HG03064 (cell line): ENCODE measurements around the gene NCLN.
"Not testable (repeated sequence)": the region's sequence is repeated elsewhere in the genome, so short reads cannot be mapped to it uniquely, and the experiment has no call there.

Experiments used
- ATAC-seq: cut with Tn5 transposase; IDR thresholded peaks from one replicate; pipeline ENCODE4 v1.9.1; 2021; ENCODE audit warnings: low read depth; ENCODE audit not compliant: unreplicated experiment

NCLN gene

DNA sequence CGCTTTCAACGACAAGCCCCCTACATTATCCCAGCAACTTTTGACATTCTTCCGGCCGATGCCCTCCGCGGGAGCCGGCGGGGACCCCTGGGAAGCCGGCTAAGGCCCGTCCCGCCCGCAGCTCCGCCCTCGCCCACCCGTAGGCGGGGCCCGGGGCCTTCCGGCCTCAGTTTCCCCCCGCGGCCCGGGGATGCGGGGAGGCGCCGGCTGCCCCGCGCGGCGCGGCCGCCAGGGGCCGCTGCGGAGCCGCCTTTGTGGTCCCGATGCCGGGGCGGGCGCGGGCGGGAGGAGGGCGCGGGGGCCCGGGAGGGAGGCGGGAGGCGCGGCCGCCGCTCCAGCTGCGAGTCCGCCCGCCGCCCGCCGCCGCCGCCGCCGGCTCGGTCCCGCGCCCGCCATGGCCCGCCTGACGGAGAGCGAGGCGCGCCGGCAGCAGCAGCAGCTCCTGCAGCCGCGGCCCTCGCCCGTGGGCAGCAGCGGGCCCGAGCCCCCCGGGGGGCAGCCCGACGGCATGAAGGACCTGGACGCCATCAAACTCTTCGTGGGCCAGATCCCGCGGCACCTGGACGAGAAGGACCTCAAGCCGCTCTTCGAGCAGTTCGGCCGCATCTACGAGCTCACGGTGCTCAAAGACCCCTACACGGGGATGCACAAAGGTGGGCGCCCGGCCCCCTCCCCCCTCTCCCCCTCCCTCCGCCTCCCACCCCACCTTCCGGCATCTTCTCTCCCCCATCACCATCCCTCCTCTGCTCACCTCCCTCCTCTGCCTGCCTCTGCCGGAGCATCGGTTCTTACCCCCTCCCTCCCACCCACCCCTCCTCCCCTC is 38.8 kb downstream of the NCLN start, which contains the start of gene CELF5:
CELF5 (plus strand) TSS at position 316 of the 823 bp plus-strand sequence; CDS start at position 395, 79 bp downstream.
- no peak for ATAC-seq

DNA sequence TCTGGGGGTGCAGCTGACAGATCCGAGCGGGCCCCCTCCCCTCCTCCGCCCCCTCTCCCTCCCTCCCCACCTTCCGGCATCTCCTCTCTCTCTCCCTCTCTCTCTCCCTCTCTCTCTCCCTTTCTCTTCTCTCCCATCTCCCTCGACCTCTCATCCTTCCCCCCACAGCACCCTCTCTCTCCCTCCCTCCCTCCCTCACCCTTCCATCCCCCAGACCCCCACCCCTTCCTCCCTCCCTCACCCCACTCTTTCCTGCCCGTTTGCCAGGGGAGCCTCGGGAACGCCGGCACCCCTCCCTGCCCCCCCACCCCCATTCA is 39.4 kb downstream of the NCLN start:
- ATAC-seq: no peak

DNA sequence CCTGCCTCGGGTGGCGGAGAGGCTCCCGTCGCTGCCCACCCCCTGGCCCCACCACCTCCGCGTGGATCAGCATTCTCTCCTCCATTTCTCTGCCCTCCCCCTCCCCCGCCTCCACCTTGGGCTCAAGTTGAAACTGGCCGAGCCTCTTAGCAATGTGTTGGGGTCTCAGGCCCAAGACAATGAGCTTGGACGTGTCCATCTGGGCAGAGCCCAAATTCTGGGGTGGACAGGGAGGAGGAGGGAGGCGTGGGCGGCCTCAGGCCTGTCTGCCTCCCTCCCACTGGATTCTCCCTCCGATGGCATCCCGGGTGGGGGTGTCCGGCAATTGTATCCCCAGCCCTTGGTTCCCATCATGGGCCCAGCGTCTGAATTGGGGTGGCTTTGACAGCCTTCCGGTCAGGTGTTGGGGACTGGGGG is 40.0 kb downstream of the NCLN start:
- ATAC-seq: no peak

DNA sequence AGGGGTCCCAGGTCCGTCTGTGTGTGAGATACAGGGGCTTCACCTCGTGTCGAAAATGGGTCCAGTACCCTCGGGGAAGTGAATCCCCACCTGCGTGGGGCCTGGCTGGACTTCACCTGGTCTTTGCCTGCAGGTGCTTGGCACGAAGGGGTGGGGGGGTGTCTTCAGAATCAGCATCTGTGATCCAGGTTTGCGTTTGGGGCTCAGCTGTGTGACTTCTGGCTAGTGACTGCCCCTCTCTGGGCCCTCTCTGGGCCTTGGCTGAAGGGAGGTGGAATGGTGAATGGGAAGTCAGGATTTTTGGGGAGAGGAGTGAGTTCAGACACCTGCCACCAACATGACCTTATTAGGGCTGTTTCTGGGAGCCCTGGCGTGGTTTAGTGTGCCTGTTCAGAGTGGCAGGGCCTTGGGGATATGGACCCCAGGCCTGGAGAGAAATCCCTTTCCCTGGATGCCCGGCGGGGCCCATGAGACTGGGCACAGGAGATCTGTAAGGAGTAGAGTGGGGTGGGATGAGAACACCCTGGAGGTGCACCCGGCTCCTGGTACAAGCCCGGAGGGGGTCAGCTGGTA is 41.4 kb downstream of the NCLN start:
- ATAC-seq: no peak

DNA sequence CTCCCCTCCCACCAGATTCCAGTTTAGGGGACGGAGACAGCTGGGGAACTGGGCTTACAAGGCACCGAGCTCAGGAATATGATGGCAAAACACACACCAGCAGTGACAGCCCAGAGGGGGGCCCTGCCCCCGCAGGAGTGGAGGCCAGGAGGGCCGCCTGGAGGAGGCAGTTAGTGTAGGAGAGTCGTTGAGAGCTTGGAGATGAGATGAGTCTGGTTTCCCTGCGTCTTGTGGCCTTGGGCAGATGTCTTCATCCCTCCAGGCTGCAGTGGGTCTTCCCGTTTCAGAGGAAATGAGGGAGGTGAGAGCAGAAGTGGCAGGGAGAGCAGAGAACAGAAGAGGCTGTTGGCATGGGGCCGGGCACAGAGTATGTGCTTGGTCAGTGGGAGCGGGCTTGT is 43.6 kb downstream of the NCLN start:
- no peak for ATAC-seq

DNA sequence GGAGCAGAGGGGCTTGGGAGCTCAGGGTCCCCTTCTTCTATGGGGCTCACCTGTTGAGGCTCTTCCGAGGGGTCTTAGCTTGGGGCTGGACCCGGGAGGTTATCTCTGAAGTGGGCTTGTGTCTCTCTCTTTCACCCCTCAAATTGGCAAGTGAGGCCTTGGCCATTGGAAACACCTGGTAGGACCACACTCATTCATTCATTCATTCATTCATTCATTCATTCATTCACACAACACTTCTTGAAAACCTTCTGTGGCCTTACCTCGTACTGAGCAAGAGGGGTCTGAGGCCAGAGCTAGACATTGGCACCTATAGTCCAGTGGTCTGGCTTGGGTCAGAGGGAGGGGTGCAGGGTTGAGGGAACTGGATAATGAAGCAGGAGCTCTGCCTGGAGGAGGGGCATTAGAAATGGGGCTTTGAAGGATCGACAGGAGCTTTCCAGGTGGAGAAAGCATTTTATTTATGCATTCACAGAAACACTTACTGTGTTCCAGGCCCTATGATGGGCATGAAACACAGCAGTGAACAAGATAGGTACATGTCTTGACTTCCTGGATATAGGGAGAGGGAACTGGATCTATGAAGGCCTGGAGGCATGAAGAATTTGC is 44.3 kb downstream of the NCLN start:
- no peak for ATAC-seq

DNA sequence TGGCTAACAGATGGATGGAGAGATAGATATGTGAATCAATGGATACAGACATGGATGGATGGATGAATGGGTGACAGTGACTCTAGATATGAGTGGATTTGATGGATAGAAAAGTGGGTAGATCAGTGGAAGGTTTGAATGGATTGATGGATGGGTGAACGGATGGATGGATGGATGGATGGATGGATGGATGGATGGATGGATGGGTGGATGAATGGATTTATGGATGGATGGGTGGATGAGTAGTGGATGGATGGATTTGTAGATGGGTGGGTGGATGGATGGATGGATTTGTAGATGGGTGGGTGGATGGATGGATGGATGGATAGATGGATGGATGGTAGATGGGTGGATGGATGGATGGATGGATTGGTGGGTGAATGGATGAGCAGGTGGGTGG is 45.6 kb downstream of the NCLN start:
- no peak for ATAC-seq

DNA sequence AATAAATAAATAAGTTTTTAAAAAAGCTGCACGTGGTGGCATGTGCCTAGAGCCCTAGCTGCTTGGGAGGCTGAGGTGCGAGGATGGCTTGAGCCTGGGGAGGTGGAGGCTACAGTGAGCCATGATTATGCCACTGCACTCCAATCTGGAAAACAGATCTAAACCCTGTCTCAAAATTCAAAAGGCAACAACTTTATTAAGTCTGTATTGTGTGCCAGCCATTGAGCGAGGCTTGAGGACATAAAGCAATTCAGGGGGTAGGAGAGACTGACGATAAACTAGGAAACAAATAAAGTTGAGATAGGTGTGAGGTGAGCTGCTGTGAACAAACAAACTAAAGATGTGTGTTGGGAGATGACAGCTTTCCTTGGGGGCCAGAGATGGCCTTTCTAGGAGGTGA is 47.4 kb downstream of the NCLN start:
- ATAC-seq: no peak

DNA sequence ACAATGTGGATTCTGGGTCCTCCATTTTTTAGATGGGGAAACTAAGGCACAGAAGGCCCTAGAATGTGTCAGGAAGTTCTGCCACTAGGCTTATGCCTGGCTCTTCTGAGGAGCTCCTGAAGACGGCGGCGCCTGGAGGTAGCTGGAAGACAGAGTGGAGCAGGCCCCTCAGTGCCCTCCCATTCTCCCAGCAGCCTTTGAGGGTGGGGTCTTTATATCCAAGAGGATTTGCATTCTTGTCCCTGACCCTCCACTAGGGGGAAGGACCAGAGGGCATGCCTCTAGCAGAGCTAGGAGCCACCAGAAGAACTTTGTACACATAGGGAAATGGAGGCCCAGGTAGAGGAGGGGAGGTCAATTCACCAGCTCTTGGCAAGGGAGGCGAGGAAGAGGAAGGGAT is 48.1 kb downstream of the NCLN start:
- ATAC-seq: no peak

DNA sequence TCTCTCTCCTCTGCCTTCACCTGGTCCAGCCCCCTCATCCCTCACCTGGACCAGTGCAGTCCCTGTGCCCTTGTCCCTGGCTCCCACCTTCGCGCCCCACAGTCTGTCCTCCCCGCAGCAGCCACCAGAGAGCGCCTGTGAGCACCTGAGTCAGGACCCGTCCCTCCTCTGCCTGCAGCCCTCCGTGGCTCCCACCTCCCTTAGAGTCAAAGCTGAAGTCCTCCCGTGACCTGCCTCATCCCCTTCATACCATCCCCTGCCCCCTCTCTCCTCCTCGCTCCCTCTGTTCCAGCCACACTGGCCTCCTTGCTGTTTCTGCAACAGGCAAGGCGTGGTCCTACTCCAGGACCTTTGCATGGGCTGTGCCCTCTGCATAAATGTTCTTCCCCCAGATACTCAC is 49.1 kb downstream of the NCLN start:
- no peak for ATAC-seq

DNA sequence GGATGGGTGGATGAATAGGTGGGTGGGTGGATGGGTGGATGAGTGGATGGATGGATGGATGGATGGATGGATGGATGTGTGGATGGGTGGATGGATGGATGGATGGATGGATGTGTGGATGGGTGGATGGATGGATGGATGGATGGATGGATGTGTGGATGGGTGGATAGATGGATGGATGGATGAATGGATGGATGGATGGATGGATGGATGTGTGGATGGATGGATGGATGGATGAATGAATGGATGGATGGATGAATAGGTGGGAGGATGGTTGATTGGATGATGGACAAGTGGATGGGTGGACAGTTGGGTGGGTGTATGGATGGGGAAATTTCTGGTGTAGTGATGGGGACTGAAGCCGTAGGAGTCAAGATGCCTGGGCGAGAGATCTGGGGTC is 49.9 kb downstream of the NCLN start:
- not testable (repeated sequence) for ATAC-seq

DNA sequence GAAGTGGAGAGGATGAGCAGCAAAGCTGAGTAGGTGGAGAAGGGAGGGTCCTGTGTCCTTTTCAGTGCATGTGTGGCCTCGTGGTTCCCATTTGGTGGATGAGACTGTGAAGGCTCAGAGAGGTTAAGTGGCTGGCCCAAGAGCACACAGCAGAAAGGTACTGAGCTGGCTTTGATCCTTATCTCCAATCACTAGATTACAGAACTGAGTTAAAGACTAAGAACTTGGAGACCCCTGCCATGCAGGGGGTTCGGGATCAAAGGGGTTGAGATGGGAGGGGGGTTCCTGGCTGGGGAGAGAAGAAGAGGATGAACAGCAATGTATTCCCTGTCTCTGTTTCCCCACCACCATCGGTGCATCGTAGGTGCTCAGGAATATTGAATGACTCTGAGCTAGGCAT is 50.5 kb downstream of the NCLN start:
- no peak for ATAC-seq

DNA sequence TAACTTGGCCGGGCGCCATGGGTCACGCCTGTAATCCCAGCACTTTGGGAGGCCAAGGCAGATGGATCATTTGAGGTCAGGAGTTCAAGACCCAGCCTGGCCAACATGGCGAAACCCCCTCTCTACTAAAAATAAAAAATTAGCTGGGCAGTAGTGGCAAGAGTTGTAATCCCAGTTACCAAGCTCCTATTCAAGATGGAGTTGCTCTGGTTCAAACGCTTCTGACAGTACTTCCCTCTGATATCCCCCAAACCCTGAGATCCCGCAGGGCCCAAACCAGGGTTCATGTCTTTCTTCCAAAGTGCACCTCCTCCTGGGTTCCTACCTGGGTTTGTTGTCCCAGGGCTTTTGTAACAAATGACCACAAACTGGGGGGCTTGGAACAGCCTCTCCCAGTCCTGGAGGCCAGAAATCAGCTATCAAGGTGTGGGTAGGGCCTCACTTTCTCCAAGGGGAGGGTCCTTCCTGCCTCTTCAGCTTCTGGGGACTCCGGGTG is 52.4 kb downstream of the NCLN start:
- ATAC-seq: no peak

DNA sequence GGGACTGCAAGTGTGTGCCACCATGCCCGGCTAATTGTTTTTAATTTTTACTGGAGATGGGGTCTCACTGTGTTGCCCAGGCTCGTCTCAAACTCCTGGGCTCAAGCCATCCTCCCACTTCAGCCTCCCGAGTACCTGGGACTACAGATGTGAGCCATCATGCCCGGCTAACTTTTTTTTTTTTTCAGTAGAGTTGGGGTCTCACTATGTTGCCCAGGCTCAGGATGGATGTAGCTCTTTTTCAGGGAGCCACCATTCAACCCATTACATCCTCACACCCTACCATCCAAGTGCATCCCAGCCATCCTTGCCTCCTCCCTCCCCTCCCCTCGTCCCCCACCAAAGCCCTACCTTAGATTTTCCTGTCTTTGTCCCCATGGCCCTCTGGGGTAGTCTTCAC is 53.6 kb downstream of the NCLN start:
- ATAC-seq: no peak

DNA sequence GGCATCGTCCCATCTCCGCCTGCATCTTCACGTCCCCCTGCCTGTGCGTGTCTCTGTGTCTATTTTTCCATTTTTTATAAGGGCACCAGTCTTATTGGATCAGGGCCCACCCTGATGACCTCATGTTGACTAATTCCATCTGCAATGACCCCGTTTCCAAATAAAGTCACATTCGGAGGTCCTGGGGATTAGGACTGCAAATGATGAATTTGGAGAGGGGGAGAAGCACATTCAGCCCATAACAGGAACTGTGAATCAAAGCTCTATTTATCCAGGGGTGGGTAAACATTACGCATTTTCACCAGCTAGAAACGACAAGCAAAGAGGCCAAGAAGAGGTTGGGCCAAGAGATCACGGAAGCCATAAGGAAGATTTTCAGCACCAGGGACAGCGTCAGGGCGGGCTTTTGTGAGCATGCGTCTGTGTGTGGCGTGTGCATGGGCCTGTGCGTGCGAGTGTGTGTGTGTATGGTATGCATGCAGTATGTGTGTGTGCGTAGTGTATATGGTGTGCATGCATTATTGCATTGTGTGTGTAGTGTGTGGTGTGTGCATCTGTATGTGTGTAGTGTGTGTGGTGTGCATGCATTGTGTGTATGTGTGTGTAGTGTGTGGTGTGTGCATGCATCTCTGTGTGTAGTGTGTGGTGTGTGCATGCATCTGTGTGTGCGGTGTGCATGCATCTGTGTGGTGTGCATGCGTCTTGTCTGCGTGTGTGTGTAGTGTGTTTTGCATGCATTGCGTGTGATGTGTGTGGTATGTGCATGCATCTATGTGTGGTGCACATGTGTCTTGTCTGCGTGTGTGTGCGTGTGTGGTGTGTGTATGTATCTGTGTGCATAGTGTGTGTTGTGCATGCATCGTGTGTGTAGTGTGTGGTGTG is 58.3 kb downstream of the NCLN start:
- no peak for ATAC-seq

DNA sequence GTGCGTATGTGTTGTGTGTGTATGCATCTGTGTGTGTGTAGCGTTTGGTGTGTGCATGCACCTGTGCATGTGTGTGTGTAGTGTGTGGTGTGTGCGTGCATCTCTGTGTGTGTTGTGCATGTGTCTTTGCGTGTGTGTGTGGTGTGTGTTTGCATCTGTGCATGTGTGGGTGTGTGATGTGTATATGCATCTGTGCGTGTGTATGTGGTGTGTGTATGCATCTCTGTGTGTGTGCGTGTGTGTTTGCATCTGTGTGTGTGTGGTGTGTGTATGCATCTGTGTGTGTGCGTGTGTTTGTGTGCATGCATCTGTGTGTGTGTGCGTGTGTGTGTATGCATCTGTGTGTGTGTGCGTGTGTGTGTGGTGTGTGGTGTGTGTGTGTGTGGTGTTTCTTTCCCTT is 59.3 kb downstream of the NCLN start:
- ATAC-seq: no peak

DNA sequence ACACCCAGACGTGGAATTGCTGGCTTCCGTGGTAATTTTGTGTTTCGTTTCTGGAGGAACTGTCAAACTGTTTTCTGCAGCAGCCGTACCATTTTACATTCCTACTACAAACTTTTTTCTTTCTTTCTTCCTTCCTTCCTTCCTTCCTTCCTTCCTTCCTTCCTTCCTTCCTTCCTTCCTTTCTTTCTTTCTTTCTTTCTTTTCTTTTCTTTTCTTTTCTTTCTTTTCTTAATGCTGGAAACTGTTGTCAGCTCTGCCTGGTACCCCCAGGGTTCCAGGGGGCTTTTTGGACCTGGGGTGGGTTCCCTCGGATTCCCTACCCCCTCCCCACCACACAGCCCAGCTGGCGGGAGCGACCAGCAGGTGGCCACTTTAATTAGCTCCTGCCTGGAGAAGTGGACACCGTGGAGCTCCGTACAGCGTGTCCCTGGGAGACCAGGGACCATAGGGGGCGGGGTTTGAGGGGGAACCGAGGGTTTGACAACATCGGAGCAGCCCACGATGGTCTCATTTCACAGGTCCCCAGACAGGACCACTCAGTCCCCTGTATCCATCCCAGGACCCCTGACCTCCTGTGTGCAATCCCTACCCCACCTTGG is 63.1 kb downstream of the NCLN start:
- no peak for ATAC-seq

DNA sequence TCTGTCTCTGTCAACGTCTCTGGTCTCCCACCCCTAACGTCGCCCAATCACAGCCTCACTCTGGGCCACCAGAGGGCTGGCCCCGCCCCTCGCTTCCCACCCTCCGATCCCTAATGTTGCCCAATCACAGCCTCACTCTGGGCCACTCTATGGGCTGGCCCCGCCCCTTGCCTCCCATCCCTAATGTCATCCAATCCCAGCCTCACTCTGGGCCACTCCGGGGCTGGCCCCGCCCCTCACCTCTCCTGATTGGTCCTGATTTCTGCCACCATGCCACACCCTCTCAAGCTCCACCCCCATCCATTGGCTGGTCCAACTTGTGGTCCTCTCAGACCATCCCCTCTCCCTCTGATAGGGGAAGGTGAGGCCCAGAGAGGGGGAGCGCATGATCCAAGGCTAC is 63.7 kb downstream of the NCLN start:
- no peak for ATAC-seq

DNA sequence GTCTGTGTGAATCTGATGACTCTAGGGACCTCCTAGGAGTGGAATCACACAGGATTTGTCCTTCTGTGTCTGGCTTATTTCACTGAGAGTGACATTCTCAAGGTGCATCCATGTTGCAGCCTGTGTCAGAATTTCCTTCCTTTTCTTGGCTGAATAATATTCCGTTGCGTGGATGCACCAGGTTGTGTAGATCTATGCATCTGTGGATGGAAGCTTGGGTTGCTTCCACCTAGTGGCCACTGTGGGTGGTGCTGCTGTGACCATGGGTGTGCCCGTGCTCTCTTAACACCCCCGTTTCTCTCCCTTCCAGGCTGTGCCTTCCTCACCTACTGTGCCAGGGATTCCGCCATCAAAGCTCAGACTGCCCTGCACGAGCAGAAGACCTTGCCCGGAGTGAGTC is 64.9 kb downstream of the NCLN start:
- no peak for ATAC-seq

DNA sequence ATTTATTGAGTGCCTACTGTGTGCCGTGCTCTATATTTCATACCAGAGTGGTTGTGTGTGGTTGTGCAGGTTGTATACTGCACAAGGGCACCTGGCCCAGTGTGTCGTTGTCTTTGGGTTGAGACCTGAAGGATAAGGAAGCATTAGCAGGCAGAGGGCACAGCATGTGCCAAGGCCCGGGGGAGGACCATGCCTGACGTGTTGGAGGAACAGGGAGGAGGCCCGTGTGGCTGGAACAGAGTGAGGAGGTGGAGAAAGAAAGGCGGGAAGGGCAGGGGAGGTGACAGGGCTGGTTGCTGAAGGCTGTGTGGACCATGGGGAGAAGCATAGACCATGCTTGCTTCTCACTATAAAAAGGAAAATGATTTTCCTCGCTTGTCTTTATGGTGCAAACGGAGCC is 65.5 kb downstream of the NCLN start:
- ATAC-seq: no peak

DNA sequence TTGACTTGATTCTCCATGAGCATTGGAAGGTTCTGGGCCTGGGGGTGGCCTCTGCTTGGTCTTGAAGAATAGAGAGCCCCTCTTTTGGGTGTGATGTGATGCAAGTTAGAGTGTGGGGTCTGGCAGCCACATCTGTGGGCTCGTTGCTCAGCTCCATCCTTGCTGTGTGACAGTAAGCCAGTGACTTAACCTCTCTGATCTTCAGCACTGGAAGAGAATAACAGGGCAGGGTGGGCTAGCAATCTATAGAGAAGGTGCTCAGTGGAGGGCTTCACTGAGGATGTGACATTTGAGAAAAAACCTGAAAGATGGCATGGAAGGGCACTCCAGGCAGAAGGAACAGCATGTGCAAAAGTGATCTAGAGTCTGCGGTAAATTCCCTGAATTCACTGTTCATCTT is 66.9 kb downstream of the NCLN start:
- no peak for ATAC-seq
